NCI-H2171 (cell line): Measurements from ENCODE around the gene FIGN.

Experiments
- DNase-seq: peaks from one replicate; lab custom pipeline; 2025; lab: John Stamatoyannopoulos, UW

FIGN gene

GRCh38 chr2:163737190-163737439, 1.3 kb upstream of the FIGN start:
- DNase-seq = no peak

- no peak for DNase-seq
Measured at GRCh38 chr2:163736433-163737189, 803 bp upstream of the FIGN start.

- DNase-seq = no peak
Measured at GRCh38 chr2:163734881-163735684, 725 bp downstream of the FIGN start.

- DNase-seq = no peak
Measured at GRCh38 chr2:163734401-163734800, 1.4 kb downstream of the FIGN start.

- no peak for DNase-seq
Measured at GRCh38 chr2:163733956-163734355, 1.9 kb downstream of the FIGN start.

- no peak for DNase-seq
Measured at GRCh38 chr2:163733301-163733938, 2.4 kb downstream of the FIGN start.

GRCh38 chr2:163732727-163733126, 3.1 kb downstream of the FIGN start:
- no peak for DNase-seq

GRCh38 chr2:163731735-163732134, 4.1 kb downstream of the FIGN start:
- no peak for DNase-seq

- no peak for DNase-seq
Measured at GRCh38 chr2:163730556-163730955, 5.3 kb downstream of the FIGN start.

- DNase-seq = no peak
Measured at GRCh38 chr2:163729636-163730273, 6.1 kb downstream of the FIGN start.

- no peak for DNase-seq
Measured at GRCh38 chr2:163723881-163724280, 11.9 kb downstream of the FIGN start.

GRCh38 chr2:163723348-163723747, 12.5 kb downstream of the FIGN start:
- DNase-seq = no peak

- DNase-seq = no peak
Measured at GRCh38 chr2:163719331-163719730, 16.5 kb downstream of the FIGN start.

- DNase-seq = no peak
Measured at GRCh38 chr2:163717993-163718680, 17.7 kb downstream of the FIGN start.

GRCh38 chr2:163717515-163717914, 18.3 kb downstream of the FIGN start:
- no peak for DNase-seq

- no peak for DNase-seq
Measured at GRCh38 chr2:163716101-163716500, 19.7 kb downstream of the FIGN start.

- no peak for DNase-seq
Measured at GRCh38 chr2:163715668-163716067, 20.1 kb downstream of the FIGN start.

- no peak for DNase-seq
Measured at GRCh38 chr2:163715199-163715598, 20.6 kb downstream of the FIGN start.

GRCh38 chr2:163713534-163714311, 22.1 kb downstream of the FIGN start:
- no peak for DNase-seq

GRCh38 chr2:163711699-163712098, 24.1 kb downstream of the FIGN start:
- no peak for DNase-seq

GRCh38 chr2:163711258-163711657, 24.6 kb downstream of the FIGN start:
- no peak for DNase-seq
